Measurements from ENCODE around the gene DDX1. TPM values are rescaled to one million over a fixed set of nuclear protein-coding genes. Genes with fewer than 3 reads are reported as not detected.

The DDX1 gene
- total and polyA plus RNA-seq, 10 donors: 32.6 to 62.0 (median 48.3) TPM

Other genes with a start within 250 kb of the DDX1 start
- gene NBAS, start 30.5 kb upstream of the DDX1 start, total RNA-seq: 10 to 100 TPM; 38.6 to 49.0 (median 43.8) TPM
- 10 to 100 TPM; 21.1 to 27.3 (median 24.8) TPM for gene NBAS, start 30.5 kb upstream of the DDX1 start, polyA plus RNA-seq

All from spleen (tissue), 10 donors.